Erythroblast (primary cell): Measurements from ENCODE around the gene DNM2.

Experiments
- GATA1 ChIP-seq: IDR thresholded peaks from 2 replicates; pipeline ENCODE4 v1.6.1; 2011; ENCODE audit warnings: low read depth, mild to moderate bottlenecking, control low read depth, low read length, moderate library complexity
- POLR2A ChIP-seq: IDR thresholded peaks from 2 replicates; pipeline ENCODE4 v1.6.1; 2011; ENCODE audit warnings: mild to moderate bottlenecking, low read length

- TF ChIP-seq POLR2A, result no peak
- no peak for TF ChIP-seq GATA1
These were observed 158.8 kb downstream of the DNM2 start for GRCh38 chr19:10876459-10877240.
